ENCODE data around the gene ARHGAP28. TPM values are rescaled to one million over a fixed set of nuclear protein-coding genes. Genes with fewer than 3 reads are reported as not detected.

Gene ARHGAP28
- total RNA-seq, 1 experiment from 2014 or later, result 118 TPM

DNA sequence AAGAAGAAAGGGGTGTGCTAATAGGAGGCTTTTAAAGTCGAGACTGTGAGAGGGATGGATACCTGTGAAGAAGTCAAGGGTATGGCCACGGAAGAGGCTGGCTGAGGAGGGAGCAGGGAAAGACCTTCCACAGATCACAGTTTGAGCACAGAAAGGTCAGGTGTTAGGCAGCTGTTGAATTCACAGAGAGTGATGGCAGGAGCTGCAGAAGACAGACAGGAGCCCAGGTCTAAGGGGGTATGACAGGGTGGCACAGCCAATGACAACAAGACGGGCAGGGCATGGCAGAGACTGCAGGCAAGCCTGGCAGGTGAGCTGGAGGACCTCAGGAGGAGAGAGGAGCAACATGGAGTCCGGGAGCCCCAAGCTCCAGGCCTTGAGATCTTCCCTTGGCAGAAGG lies 225.0 kb downstream of the ARHGAP28 start:
- H3K9me3 ChIP-seq, result no peaks in the 10 kb centered on the region
- peaks cover 10% of the 10 kb centered on the region for H3K4me1 ChIP-seq
- Mint-ChIP-seq H3K4me1 (ENCODE audit: low read depth, unreplicated experiment) (peaks cover 25% of the 10 kb centered on the region), H3K27ac (ENCODE audit: unreplicated experiment) (peak overlapping the region; percentile 66), H3K27me3 (ENCODE audit: insufficient read depth, unreplicated experiment) (no peaks in the 10 kb centered on the region), H3K9me3 (ENCODE audit: unreplicated experiment) (no peaks in the 10 kb centered on the region), H3K4me3 (ENCODE audit: unreplicated experiment) (no peak overlapping the region), H3K36me3 (ENCODE audit: insufficient read depth, unreplicated experiment) (peaks cover 67% of the 10 kb centered on the region)
- DNase-seq, result no peak
- H3K36me3 ChIP-seq (ENCODE audit: control insufficient read depth, insufficient read depth, low read length), result peaks cover 3% of the 10 kb centered on the region
- no TSS peak for BruUV-seq (replicated peaks)
- TF ChIP-seq CTCF (IDR thresholded peaks at IDR 0.05; ENCODE audit: insufficient read depth in 1 of 2, low read depth in 1 of 2, low read length in 1 of 2, severe bottlenecking in 1 of 2, unreplicated experiment in 1 of 2), result no peak
- intact Hi-C loops (cut with micrococcal nuclease; ENCODE audit: unreplicated experiment), result no loop called here
- ChIA-PET CTCF (interaction anchor here (1.2 kb wide), 1 partner anchor 68 kb away, joined by 3 read pairs; no protein-coding TSS in a partner anchor), POLR2A (no interaction called here)
- no peaks in the 10 kb centered on the region for H3K27me3 ChIP-seq (replicated peaks; ENCODE audit: control insufficient read depth, insufficient read depth, low read length)
- H3K4me3 ChIP-seq (ENCODE audit: low read depth, low read length), result no peak overlapping the region

- no peaks in the 10 kb centered on the region for H3K9me3 ChIP-seq
- no peak for TF ChIP-seq CTCF (IDR thresholded peaks at IDR 0.05; ENCODE audit: insufficient read depth in 1 of 2, low read depth in 1 of 2, low read length in 1 of 2, severe bottlenecking in 1 of 2, unreplicated experiment in 1 of 2)
- no peak overlapping the region for H3K4me3 ChIP-seq (ENCODE audit: low read depth, low read length)
- intact Hi-C loops (cut with micrococcal nuclease; ENCODE audit: unreplicated experiment), result no loop called here
- H3K4me1 ChIP-seq, result peaks cover 2% of the 10 kb centered on the region
- CTCF ChIA-PET, result no interaction called here
- no peak overlapping the region for H3K4me3 Mint-ChIP-seq (ENCODE audit: unreplicated experiment)
- no peaks in the 10 kb centered on the region for H3K27me3 Mint-ChIP-seq (ENCODE audit: insufficient read depth, unreplicated experiment)
- BruUV-seq (replicated peaks), result no TSS peak
- peaks cover 18% of the 10 kb centered on the region for H3K4me1 Mint-ChIP-seq (ENCODE audit: low read depth, unreplicated experiment)
- no peaks in the 10 kb centered on the region for H3K27me3 ChIP-seq (replicated peaks; ENCODE audit: control insufficient read depth, insufficient read depth, low read length)
- H3K36me3 Mint-ChIP-seq (ENCODE audit: insufficient read depth, unreplicated experiment), result peaks cover 63% of the 10 kb centered on the region
- DNase-seq, result no peak
- H3K36me3 ChIP-seq (ENCODE audit: control insufficient read depth, insufficient read depth, low read length), result peaks cover 3% of the 10 kb centered on the region
- POLR2A ChIA-PET, result no interaction called here
- no peak overlapping the region for H3K27ac Mint-ChIP-seq (ENCODE audit: unreplicated experiment)
- no peaks in the 10 kb centered on the region for H3K9me3 Mint-ChIP-seq (ENCODE audit: unreplicated experiment)
Measured at GRCh38 chr18:6955304-6955703, 225.8 kb downstream of the ARHGAP28 start.

DNA sequence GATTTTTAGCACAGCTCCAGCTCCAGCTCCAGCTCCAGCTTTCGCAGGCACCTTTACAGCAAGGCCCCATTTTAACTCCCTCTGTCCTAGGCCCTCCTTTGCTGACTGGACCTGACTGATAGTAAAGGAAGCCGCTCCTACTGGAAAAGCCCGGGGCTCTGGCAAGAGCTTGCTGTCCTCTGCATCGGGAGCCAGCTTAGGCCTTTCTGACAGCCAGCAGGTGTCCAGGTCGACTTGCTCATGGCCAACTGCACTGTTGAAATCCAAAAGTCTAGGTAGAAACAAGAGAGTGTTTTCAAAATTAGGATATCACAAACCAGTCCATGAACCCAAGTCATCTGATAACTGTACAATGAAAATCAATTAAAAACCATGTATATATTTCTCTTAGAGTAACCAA lies 227.0 kb downstream of the ARHGAP28 start:
- no peak for DNase-seq
- H3K27me3 Mint-ChIP-seq (ENCODE audit: insufficient read depth, unreplicated experiment), result no peaks in the 10 kb centered on the region
- H3K36me3 Mint-ChIP-seq (ENCODE audit: insufficient read depth, unreplicated experiment), result peaks cover 66% of the 10 kb centered on the region
- no TSS peak for BruUV-seq (replicated peaks)
- H3K27ac Mint-ChIP-seq (ENCODE audit: unreplicated experiment), result no peak overlapping the region
- H3K4me3 Mint-ChIP-seq (ENCODE audit: unreplicated experiment), result no peak overlapping the region
- ChIA-PET POLR2A (no interaction called here), CTCF (no interaction called here)
- peaks cover 8% of the 10 kb centered on the region for H3K4me1 Mint-ChIP-seq (ENCODE audit: low read depth, unreplicated experiment)
- Histone ChIP-seq H3K9me3 (no peaks in the 10 kb centered on the region), H3K4me3 (ENCODE audit: low read depth, low read length) (no peak overlapping the region), H3K4me1 (no peaks in the 10 kb centered on the region), H3K36me3 (ENCODE audit: control insufficient read depth, insufficient read depth, low read length) (peaks cover 7% of the 10 kb centered on the region), H3K27me3 (replicated peaks; ENCODE audit: control insufficient read depth, insufficient read depth, low read length) (no peaks in the 10 kb centered on the region)
- no peaks in the 10 kb centered on the region for H3K9me3 Mint-ChIP-seq (ENCODE audit: unreplicated experiment)
- TF ChIP-seq CTCF (IDR thresholded peaks at IDR 0.05; ENCODE audit: insufficient read depth in 1 of 2, low read depth in 1 of 2, low read length in 1 of 2, severe bottlenecking in 1 of 2, unreplicated experiment in 1 of 2), result no peak
- intact Hi-C loops (cut with micrococcal nuclease; ENCODE audit: unreplicated experiment), result no loop called here

All from Caco-2 (cell line).